NCI-H1436 (cell line): Measurements from ENCODE around the gene ZNF518A.
"Not testable (repeated sequence)": the region's sequence is repeated elsewhere in the genome, so short reads cannot be mapped to it uniquely, and the experiment has no call there.

Source experiments
- DNase-seq: peaks from one replicate; lab custom pipeline; 2025; lab: John Stamatoyannopoulos, UW

ZNF518A gene

DNA sequence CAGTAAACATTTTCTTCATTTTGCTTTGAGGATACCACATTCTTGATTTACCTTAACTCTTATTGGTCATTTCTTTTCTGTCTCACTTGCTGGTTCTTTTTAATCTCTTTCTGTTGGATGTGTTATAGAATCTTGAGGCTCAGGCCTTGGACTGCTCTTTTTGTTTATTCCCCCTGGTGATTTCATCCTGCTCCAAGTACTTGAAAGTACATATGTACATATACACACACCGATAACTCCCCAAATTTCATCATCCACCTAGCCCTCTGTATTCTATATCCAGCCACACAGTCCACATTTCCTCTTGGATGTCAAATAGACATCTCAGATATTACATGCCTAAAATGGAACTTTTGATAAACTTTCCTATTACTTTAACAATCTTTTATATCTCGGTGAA lies 7.5 kb downstream of the ZNF518A start:
- DNase-seq = no peak

DNA sequence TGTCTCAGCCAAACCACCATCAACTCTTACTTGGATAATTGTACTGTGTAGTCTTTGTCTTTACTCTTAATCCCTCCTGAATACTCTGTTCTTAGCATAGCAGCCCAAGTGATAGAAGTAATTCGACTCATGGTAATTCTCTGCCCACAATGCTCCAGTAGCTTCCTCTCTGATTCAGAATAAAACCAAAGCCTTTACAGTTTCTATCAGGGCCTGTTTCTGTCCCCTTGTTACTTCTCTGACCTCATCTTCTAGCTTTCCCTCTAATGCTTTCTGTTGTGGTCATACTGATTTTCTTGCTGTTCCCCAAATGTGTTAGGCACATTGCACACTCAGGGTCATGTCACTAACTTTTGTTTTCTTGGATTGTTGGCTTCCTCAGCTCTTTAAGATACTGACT lies 8.0 kb downstream of the ZNF518A start:
- DNase-seq = no peak

DNA sequence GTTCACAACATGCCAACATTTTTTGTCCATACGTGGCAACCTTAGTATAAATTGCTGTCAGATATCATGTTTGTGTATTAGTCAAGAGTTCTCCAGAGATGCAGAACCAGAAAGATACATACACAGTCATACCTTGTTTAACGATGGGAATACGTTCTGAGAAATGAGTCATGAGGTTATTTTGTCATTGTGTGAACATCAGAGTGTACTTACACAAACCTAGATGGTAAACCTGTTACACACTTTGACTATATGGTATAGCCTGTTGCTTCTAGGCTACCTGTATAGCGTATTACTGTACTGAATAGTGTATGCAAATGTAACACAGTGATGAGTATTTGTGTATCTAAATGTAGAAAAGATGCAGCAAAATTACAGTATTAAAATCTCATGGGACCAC lies 22.3 kb downstream of the ZNF518A start:
- DNase-seq = no peak

DNA sequence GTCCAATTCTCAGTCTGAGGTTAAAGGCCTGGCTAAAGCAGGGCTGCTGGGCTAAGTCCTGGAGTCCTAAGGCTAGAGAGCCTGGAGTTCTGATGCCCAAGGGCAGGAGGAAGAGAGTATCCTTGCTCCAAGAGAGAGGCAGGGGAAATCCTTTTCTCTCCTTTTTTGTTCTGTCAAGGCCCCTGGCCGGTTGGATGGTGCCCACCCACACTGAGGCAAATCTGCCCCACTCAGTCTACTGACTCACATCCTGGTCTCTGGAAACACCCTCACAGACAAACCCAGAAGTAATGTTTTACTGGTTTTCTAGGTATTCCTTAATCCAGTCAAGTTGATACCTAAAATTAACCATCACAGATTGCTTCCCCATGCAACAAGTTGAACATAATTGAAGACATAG lies 23.0 kb downstream of the ZNF518A start:
- DNase-seq = no peak

DNA sequence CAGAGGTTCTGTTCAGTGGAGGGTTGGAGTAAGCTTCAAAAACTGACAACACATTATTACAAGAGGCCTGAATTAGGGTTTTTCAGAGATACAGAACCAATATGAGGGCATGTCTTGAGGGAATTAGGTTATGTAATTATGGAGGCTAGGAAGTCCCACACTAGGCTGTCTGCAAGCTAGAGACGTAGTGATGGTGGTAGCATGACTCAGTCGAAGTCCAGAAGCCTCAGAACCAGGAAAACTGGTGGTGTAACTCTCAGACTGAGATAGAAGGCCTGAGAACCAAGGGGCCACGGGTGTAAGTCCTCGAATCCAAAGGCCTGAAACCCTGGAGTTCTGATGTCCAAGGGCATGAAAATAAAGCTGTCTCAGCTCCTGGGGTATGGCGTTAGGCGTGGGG lies 35.6 kb downstream of the ZNF518A start:
- DNase-seq = no peak

DNA sequence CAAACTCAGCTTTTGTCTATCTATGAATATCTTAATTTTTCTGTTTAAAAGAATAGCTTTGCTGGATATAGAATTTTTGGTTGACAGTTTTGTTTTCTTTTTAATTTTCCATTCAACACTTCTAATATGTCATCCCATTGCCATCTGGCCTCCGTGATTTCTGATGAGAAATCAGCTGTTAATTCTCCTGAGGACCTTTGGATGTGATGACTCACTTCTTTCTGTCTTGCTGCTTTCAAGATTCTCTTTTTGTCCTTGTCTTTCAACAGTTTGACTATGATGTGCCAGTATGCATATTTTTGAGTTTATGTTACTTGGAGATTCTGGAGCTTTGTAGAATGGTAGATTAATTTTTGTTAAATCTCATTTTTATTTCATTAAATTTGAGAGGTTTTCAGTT lies 38.4 kb downstream of the ZNF518A start:
- DNase-seq = no peak

DNA sequence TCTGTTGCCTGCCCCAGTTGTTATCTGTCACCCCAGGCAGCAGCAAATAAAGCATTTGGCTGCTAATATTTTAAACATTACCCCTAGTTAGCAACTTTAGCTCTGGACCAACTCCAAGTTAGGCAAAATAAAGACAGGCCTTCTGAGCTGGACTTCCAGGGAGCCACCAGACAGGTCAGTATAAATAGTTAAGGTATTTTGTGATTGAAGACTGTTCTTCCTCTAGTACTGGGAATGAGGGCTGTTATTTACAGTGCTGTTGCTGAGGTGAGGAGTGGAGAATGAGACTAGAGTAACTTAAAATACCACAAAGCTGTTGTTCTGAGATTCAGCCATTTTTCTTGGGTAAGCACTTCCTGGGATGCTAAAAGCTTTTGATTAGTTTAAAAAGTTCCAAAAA lies 40.1 kb downstream of the ZNF518A start:
- no peak for DNase-seq

DNA sequence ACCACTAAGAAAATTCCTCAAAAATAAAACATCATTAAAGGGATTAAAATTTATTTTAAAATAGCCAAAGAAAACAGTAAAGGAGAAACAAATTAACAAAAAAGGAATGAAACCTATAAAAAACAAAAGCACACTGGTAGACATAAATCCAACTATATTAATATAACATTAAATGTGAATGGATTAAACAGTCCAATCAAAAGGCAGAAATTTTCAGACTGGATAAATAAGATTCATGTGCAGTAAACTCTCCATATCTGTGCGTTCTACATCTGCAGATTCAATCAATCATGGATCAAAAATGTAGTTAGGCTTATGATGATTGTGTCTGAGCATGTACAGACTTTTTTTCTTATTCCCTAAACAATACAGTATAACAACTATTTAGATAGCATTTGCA lies 42.6 kb downstream of the ZNF518A start:
- no peak for DNase-seq

DNA sequence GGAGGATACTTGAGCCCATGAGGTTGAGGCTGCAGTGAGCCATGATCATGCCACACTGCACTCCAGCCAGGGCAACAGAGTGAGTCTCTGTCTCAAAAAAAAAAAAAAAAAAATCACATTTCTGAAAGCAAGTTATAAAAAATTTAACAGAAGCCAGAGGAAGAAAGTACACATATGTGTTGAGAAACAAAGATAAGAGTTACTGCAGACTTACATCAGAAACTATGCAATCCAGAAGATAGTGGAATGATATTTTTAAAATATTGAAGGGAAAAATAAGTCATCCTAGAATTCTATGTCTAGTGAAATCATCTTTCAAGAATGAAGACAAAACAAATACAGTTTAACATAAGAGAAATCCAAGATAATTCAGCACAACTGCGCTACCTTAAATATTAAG lies 46.9 kb downstream of the ZNF518A start:
- no peak for DNase-seq

DNA sequence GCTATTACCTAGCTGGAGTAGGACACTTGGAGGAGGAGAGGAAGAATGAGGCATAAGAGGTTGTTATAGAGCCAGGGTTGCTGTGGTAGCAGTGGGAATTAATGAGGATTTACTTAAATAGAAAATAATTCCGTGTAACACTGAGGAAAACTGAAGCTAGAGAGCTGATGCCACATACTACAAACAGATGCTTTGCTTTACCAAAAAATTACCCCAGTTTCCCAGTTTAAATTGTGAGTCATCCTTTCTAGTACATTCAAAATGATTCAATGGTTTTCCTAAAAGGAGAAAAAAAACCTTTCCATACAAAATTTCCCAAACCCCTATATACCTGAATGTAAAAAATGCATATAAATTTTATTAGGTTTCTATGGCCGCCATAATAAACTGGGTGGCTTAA lies 58.3 kb downstream of the ZNF518A start:
- DNase-seq = no peak

DNA sequence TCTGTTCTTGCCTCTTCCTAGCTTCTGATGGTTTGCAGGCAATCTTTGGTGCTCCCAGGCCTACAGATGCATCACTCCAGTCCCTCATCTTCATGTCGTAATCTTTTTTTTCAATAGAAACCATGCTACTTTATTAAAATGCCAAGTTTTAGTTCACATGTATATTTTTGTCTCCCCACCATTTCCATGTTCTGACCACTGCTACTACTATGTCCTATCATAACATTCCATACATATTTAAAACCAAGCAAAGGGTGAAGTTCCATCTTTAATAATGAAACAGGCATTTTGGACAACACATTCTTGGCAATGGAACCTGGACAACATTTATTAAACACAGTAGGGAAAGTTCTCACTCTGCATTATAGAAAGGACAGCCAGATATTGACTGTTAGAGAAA lies 58.8 kb downstream of the ZNF518A start:
- DNase-seq = no peak

DNA sequence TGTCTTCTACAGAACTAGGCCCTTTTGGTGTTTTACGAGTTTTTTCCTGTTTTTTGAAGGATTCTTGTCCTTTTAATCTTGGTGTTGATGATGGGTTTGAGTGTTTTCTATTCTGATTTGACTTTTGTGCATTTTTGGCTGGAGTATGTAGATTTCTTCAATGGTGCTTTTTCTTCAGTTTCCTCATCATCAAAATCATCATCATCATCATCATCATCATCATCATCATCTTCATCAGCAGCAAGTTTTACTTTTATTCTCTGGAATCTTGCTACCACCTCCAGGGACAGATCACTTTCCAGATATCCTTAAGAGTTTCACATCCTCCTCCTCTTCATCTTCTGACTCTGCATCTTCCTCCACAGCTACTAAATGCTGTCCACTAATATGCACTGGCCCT lies 59.4 kb downstream of the ZNF518A start:
- not testable (repeated sequence) for DNase-seq

DNA sequence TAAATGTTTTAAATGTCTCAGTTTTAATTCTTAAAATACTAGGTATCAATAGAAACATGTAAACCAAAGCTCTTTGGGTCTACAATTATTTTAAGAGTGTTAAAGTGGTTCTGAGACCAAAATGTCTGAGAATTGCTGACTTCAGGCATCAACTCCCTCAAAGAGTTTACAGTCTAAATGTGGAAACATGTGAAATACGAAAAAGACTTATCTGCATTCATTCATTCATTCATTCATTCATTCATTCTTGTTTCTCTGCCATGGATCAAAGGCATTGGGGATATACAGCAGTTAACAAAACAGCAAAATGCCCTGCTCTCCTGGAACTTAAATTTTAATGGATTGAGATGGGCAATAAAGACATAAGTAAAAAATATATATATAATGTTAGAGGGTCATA lies 71.4 kb downstream of the ZNF518A start:
- DNase-seq = no peak

DNA sequence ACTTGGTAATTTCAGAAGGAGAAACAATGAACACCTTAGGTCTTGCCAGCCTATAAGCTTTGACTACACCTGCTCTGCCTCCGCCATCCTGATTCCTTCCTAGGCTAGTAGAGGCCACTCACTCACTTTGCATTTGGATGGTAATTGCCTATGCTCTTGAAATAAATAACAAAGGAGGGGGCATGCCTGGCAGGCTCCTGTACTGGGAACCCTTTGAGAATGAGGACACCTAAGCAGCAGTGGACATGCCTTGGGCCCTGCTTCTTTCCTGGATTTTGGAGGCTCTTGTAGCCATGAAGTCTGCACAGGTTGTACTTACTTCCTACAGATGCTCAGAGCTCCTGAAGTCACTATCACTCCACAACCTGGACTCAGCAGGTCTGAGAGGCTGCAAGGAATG lies 75.5 kb downstream of the ZNF518A start:
- no peak for DNase-seq

DNA sequence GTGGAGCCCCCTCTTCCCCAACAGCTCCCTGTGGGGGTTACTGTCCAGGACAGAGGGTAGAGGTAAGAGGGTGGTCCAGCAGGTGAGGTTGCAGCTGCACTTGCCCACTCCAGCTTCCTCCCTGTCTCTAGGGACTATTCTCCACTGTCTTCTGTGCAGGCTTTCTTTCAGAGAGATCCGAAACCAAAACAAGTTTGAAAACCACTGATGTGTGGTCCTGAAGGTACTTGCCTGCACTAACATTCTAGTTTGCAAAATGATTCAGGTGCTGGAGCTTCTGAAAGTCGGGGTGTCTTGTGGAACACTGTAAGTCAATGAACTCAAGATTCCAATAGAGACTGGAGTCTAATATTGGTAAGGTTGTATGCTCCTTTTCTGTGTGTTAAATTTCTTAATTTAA lies 78.2 kb downstream of the ZNF518A start:
- no peak for DNase-seq

DNA sequence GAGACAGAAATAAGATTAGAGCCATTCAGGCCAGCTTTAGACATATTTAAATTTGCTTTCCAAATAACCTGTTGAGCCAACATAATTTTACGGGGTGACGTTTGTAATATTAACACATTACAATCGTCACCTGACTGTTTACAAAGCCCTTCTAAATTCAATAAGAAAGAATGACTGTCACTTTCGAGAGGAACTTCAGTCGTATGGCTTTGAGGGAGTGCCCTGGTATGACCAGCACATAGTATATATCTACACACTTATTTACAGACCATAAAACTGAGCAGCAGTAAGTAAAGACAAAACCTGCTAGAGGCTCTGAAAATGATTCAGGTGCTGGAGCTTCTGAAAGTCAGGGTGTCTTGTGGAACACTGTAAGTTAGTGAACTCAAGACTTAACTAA lies 78.8 kb downstream of the ZNF518A start:
- no peak for DNase-seq

DNA sequence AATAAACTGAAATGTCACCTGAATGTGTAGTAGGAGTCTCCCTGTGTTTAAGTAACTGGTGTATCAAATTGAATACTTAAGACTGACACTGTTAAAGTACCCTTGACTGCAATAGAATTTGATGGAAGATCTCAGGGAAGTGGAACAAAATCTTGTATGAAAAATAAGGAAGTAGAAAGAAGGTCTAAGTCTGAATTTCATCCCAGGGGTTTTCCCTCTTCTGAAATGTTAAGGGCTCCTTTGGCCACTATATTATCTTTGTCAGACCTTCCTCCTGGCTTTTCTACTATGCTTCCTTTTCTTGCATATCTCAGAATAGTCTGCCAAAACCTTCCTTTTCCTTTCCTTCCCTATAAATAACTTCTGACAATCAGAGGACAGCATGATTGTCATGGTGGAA lies 81.7 kb downstream of the ZNF518A start:
- DNase-seq = no peak

DNA sequence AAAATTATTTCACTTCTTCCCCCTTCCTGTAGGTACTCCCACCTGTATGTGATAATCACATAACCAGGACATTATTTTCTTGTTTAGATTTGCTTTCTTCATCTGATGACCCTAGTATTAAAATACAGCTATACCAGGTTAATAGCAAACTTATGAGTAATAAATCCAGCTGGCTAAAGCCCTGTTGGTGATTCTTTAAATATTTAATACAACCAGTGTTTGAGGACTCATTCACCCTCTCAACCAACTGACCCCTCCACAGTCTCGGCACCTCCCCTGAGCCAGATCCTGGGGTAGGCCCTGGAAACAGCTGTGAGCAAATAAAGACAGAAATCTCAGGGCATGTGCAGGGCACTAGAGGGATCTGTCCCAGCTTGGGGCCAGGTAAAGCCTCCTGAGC lies 82.8 kb downstream of the ZNF518A start:
- DNase-seq = no peak
